GM23248 (cell line): ENCODE measurements around the gene SMPD3. TPM values are rescaled to one million over a fixed set of nuclear protein-coding genes. Genes with fewer than 3 reads are reported as not detected.

Source experiments
- DNase-seq: peaks from one replicate; pipeline ENCODE4 v3.0.0-alpha.2; 2015
- H2AFZ ChIP-seq: fragments of 200-600 bp; sonication (generic); 2 replicates; pipeline ENCODE4 v1.6.1; 2016; ENCODE audit warnings: antibody characterized with exemption
- H3F3A ChIP-seq: fragments of 200-600 bp; sonication (generic); 2 replicates; pipeline ENCODE4 v1.6.1; 2016; ENCODE audit warnings: mild to moderate bottlenecking, antibody characterized with exemption, mixed run types; ENCODE audit not compliant: insufficient read depth
- H3K27ac ChIP-seq: fragments of 200-600 bp; sonication (generic); 2 replicates; pipeline ENCODE4 v1.5.1; 2016; ENCODE audit warnings: mild to moderate bottlenecking
- H3K27me3 ChIP-seq: fragments of 200-600 bp; sonication (generic); replicated peaks from 2 replicates; pipeline ENCODE4 v1.6.1; 2016; ENCODE audit warnings: mild to moderate bottlenecking; ENCODE audit not compliant: insufficient read depth
- H3K36me3 ChIP-seq: fragments of 200-600 bp; sonication (generic); 2 replicates; pipeline ENCODE4 v1.6.1; 2016; ENCODE audit warnings: low read depth, mild to moderate bottlenecking
- H3K4me1 ChIP-seq: fragments of 200-600 bp; sonication (generic); 2 replicates; pipeline ENCODE4 v1.6.1; 2016; ENCODE audit warnings: mild to moderate bottlenecking; ENCODE audit not compliant: insufficient read depth
- H3K4me2 ChIP-seq: fragments of 200-600 bp; sonication (generic); one replicate; pipeline ENCODE4 v1.6.1; 2016; ENCODE audit warnings: mild to moderate bottlenecking; ENCODE audit not compliant: unreplicated experiment
- H3K4me3 ChIP-seq: fragments of 200-600 bp; sonication (generic); 2 replicates; pipeline ENCODE4 v1.5.1; 2016; ENCODE audit warnings: mild to moderate bottlenecking
- H3K79me2 ChIP-seq: fragments of 200-600 bp; sonication (generic); 2 replicates; pipeline ENCODE4 v1.6.1; 2016; ENCODE audit warnings: mild to moderate bottlenecking; ENCODE audit not compliant: insufficient read depth
- H3K9ac ChIP-seq: fragments of 200-600 bp; sonication (generic); 2 replicates; pipeline ENCODE4 v1.6.1; 2016; ENCODE audit warnings: mild to moderate bottlenecking
- H3K9me2 ChIP-seq: fragments of 200-600 bp; sonication (generic); 2 replicates; pipeline ENCODE4 v1.6.1; 2016; ENCODE audit warnings: mixed run types, mild to moderate bottlenecking, moderate library complexity; ENCODE audit not compliant: insufficient read depth
- H3K9me3 ChIP-seq: fragments of 200-600 bp; sonication (generic); one replicate; pipeline ENCODE4 v1.6.1; 2017; ENCODE audit warnings: low read depth
- H4K20me1 ChIP-seq: fragments of 200-600 bp; sonication (generic); 2 replicates; pipeline ENCODE4 v1.6.0; 2016; ENCODE audit not compliant: insufficient read depth
- EZH2 ChIP-seq: fragments of 200-600 bp; sonication (generic); IDR thresholded peaks from 2 replicates; pipeline ENCODE4 v1.6.1; 2018; ENCODE audit warnings: antibody characterized with exemption, mild to moderate bottlenecking; ENCODE audit not compliant: insufficient read depth, poor library complexity, severe bottlenecking
- EZH2phosphoT487 ChIP-seq: fragments of 200-600 bp; sonication (generic); IDR thresholded peaks from 2 replicates; pipeline ENCODE4 v1.6.1; 2018; ENCODE audit warnings: antibody characterized with exemption, moderate library complexity, mild to moderate bottlenecking, low read depth; ENCODE audit not compliant: insufficient read depth
- WGBS, 2 experiments: methylation state at CpG; one replicate each; pipeline ENCODE4 v1.1.6; 2015 to 2017; ENCODE audit warnings: low lambda C conversion rate in 2 of 2, low coverage in 1 of 2; ENCODE audit errors: missing lambda C conversion rate in 2 of 2; 5-methylcytosine and 5-hydroxymethylcytosine counted together
- in situ Hi-C: fragments of 300-500 bp; cut with MboI; formaldehyde crosslinking; loops from 2 replicates; pipeline ENCODE4 v1.15.0; 2020
- polyA plus RNA-seq: library from polyadenylated mRNA; unstranded; fragments of >200 nt; fragmentation: Nextera tagmentation; extraction: Ambion mirVana; gene quantifications from 2 replicates; pipeline ENCODE4 v1.2.1, GENCODE V29; 2016
- total RNA-seq: library from RNA; depleted of rRNA; stranded (reverse); fragments of >200 nt; shearing (Covaris generic); gene quantifications from 2 replicates; pipeline ENCODE4 v1.2.3, GENCODE V29; 2014

Gene SMPD3
- total and polyA plus RNA-seq, 2 experiments from 2014 or later: 0.24 to 0.32 TPM

- H3K4me3 ChIP-seq: no peak overlapping the region
- H3F3A ChIP-seq: no peaks in the 10 kb centered on the region
- no peaks in the 10 kb centered on the region for H3K79me2 ChIP-seq
- no peak overlapping the region for H2AFZ ChIP-seq
- 92 to 99% methylated on average over 4 of the region's 4 CpGs for WGBS, 2 experiments
- H3K9me2 ChIP-seq: no peaks in the 10 kb centered on the region
- no peaks in the 10 kb centered on the region for H3K4me1 ChIP-seq
- no peaks in the 10 kb centered on the region for H3K9me3 ChIP-seq
- in situ Hi-C loops: no loop called here
- H3K4me2 ChIP-seq: no peak overlapping the region
- no peak overlapping the region for H3K27ac ChIP-seq
- H3K36me3 ChIP-seq: peaks cover 3% of the 10 kb centered on the region; the same call in 1 of the 2 replicates
- no peak overlapping the region for H3K9ac ChIP-seq
- TF ChIP-seq EZH2phosphoT487 (no peak), EZH2 (no peak)
- no peaks in the 10 kb centered on the region for H3K27me3 ChIP-seq
- DNase-seq: no peak
- H4K20me1 ChIP-seq: no peaks in the 10 kb centered on the region
These were observed 100.7 kb downstream of the SMPD3 start for GRCh38 chr16:68347605-68348004.

GRCh38 chr16:68346892-68347480 is 101.3 kb downstream of the SMPD3 start:
- no peaks in the 10 kb centered on the region for H4K20me1 ChIP-seq
- H3K4me1 ChIP-seq: no peaks in the 10 kb centered on the region
- H3K9me3 ChIP-seq: no peaks in the 10 kb centered on the region
- no peak overlapping the region for H2AFZ ChIP-seq
- no peak overlapping the region for H3K4me2 ChIP-seq
- no peak overlapping the region for H3K27ac ChIP-seq
- no peaks in the 10 kb centered on the region for H3K27me3 ChIP-seq
- TF ChIP-seq EZH2phosphoT487 (no peak), EZH2 (no peak)
- H3K9me2 ChIP-seq: no peaks in the 10 kb centered on the region
- DNase-seq: no peak
- in situ Hi-C loops: no loop called here
- H3K9ac ChIP-seq: no peak overlapping the region
- H3K79me2 ChIP-seq: no peaks in the 10 kb centered on the region
- 87 to 92% methylated on average over 12 of the region's 12 CpGs for WGBS, 2 experiments
- H3K4me3 ChIP-seq: no peak overlapping the region
- peaks cover 3% of the 10 kb centered on the region; the same call in 1 of the 2 replicates for H3K36me3 ChIP-seq
- no peaks in the 10 kb centered on the region for H3F3A ChIP-seq

GRCh38 chr16:68345958-68346635 is 102.2 kb downstream of the SMPD3 start:
- Histone ChIP-seq H3K79me2 (no peaks in the 10 kb centered on the region), H3K4me3 (no peak overlapping the region), H3K9ac (no peak overlapping the region), H3K4me1 (no peaks in the 10 kb centered on the region), H4K20me1 (no peaks in the 10 kb centered on the region), H3F3A (no peaks in the 10 kb centered on the region), H3K4me2 (no peak overlapping the region), H3K9me3 (no peaks in the 10 kb centered on the region), H3K27ac (no peak overlapping the region), H3K36me3 (peaks cover 3% of the 10 kb centered on the region; the same call in 1 of the 2 replicates), H2AFZ (no peak overlapping the region), H3K27me3 (no peaks in the 10 kb centered on the region), H3K9me2 (no peaks in the 10 kb centered on the region)
- DNase-seq: no peak
- in situ Hi-C loops: no loop called here
- no peak for TF ChIP-seq EZH2phosphoT487
- TF ChIP-seq EZH2: no peak
- 96% methylated on average over 16 of the region's 16 CpGs for WGBS, 2 experiments

- DNase-seq: no peak
- H3K9me2 ChIP-seq: no peaks in the 10 kb centered on the region
- no peaks in the 10 kb centered on the region for H3K4me1 ChIP-seq
- no peak overlapping the region for H3K4me2 ChIP-seq
- H3K9ac ChIP-seq: no peak overlapping the region
- H3K4me3 ChIP-seq: no peak overlapping the region
- WGBS, 2 experiments: 77 to 81% methylated on average over 11 of the region's 11 CpGs
- H3K27me3 ChIP-seq: no peaks in the 10 kb centered on the region
- in situ Hi-C loops: no loop called here
- peaks cover 3% of the 10 kb centered on the region; the same call in 1 of the 2 replicates for H3K36me3 ChIP-seq
- H2AFZ ChIP-seq: no peak overlapping the region
- no peaks in the 10 kb centered on the region for H4K20me1 ChIP-seq
- no peaks in the 10 kb centered on the region for H3F3A ChIP-seq
- no peaks in the 10 kb centered on the region for H3K9me3 ChIP-seq
- no peaks in the 10 kb centered on the region for H3K79me2 ChIP-seq
- no peak overlapping the region for H3K27ac ChIP-seq
- TF ChIP-seq EZH2phosphoT487 (no peak), EZH2 (no peak)
These were observed 102.9 kb downstream of the SMPD3 start for GRCh38 chr16:68345351-68345810.
